Activated naive CD8-positive, alpha-beta T cell (primary cell): ENCODE data around the gene NAV2.
"Not testable (repeated sequence)": the region's sequence is repeated elsewhere in the genome, so short reads cannot be mapped to it uniquely, and the experiment has no call there.

Experiments
- H3K27ac Mint-ChIP-seq: one replicate; pipeline ENCODE4 v1.8.0; 2021; ENCODE audit warnings: mixed read lengths
- H3K27me3 Mint-ChIP-seq: one replicate; pipeline ENCODE4 v1.8.0; 2021; ENCODE audit warnings: mixed read lengths
- H3K36me3 Mint-ChIP-seq: one replicate; pipeline ENCODE4 v1.8.0; 2021; ENCODE audit warnings: mixed read lengths
- H3K4me1 Mint-ChIP-seq: one replicate; pipeline ENCODE4 v1.8.0; 2021; ENCODE audit warnings: low read depth, mixed read lengths
- H3K4me3 Mint-ChIP-seq: one replicate; pipeline ENCODE4 v1.8.0; 2021; ENCODE audit warnings: mild to moderate bottlenecking, mixed read lengths
- H3K9me3 Mint-ChIP-seq: one replicate; pipeline ENCODE4 v1.8.0; 2021; ENCODE audit warnings: low read depth, mixed read lengths

Gene NAV2

DNA sequence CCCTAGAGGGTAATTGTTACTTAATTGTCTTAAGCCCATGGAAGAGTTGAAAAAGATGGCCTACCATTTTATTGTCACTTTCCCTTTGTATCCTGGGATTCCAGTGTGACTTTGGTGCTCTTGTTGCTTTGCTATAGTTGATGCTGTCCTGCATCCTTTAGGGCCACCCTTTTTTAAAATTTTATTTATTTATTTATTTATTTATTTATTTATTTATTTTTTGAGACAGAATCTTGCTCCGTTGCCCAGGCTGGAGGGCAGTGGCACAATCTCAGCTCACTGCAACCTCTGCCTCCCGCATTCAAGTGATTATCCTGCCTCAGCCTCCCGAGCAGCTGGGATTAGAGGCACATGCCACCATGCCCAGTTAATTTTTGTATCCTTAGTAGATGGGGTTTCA, 247.8 kb downstream of the NAV2 start:
- not testable (repeated sequence) for H3K9me3 Mint-ChIP-seq, H3K4me3 Mint-ChIP-seq, H3K27ac Mint-ChIP-seq, H3K36me3 Mint-ChIP-seq, H3K27me3 Mint-ChIP-seq, H3K4me1 Mint-ChIP-seq

DNA sequence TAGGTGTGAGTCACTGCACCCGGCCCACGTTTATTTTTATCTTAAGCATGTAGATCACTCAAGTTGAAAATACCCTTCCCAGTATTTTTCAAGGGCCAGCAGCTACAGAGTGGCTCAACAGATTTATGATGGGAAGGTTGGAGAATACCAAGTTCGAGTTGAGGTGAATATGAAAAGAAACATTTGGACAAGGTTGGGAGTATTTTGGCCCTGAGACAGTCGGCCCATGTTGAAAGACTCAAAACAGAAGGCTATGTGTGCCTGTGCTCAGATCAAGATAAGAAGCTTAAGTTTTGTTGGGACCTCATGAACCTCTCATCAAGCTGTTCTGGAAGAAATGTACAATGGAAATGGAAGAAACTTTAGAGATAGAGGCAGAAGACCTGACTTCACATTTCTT, 248.6 kb downstream of the NAV2 start:
- Mint-ChIP-seq H3K9me3 (no peaks in the 10 kb centered on the region), H3K4me1 (peaks cover 8% of the 10 kb centered on the region), H3K27ac (no peak overlapping the region), H3K36me3 (no peaks in the 10 kb centered on the region), H3K4me3 (no peak overlapping the region), H3K27me3 (peaks cover 7% of the 10 kb centered on the region)

DNA sequence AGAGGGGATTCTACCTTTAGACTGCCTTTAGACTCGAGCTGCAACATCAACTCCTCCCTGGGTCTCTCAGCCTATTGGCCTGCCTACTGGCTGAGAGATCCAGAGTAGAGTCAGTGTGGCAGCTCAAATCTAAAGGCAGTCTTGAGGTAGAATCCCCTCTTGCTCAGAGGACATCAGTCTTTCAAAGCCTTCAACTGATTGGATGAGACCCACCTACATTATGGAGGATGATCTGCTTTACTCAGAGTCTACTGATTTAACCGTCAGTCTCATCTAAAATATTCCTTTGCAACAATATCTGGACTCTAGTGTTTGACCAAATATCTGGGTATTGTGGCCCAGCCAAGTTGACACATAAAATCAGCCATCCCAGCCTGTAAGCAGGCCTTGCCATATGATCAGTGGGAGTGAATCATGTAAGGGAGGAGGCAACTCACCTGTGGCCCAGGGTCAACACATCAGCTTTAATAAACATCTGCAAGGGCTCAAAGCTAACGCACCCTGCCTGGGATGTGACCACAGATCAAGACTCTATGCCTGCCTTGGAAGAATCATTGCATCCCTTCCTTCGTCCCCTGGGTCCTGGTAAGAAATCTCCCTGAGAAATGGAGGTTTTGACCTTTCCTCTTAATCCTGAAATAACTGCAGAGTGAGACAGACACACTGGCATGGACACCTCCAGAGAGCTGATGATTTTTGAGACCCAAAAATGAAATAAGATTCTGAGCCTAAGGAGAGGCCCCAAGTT, 249.6 kb downstream of the NAV2 start:
- Mint-ChIP-seq H3K36me3 (no peaks in the 10 kb centered on the region), H3K27me3 (peaks cover 7% of the 10 kb centered on the region), H3K4me1 (peaks cover 8% of the 10 kb centered on the region), H3K9me3 (no peaks in the 10 kb centered on the region), H3K4me3 (no peak overlapping the region), H3K27ac (no peak overlapping the region)

DNA sequence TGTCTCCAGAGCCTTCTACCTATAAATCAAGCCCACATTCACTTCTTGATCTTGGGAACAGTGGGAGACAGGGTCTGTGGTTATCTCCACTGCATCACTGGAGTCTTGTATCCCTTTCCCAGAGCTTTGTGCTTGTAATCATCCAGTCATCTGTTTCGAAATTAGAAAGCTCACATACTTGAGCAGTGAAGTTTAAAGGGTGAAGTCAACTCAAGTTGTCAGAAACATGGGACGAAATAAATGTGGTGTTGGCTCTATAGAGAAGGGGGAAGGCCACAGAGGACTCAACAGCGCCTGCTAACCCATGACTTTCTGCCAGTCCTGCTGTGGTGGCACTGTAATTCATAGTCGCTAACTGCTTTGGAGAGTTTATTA, 250.2 kb downstream of the NAV2 start:
- Mint-ChIP-seq H3K36me3 (no peaks in the 10 kb centered on the region), H3K4me3 (no peak overlapping the region)

DNA sequence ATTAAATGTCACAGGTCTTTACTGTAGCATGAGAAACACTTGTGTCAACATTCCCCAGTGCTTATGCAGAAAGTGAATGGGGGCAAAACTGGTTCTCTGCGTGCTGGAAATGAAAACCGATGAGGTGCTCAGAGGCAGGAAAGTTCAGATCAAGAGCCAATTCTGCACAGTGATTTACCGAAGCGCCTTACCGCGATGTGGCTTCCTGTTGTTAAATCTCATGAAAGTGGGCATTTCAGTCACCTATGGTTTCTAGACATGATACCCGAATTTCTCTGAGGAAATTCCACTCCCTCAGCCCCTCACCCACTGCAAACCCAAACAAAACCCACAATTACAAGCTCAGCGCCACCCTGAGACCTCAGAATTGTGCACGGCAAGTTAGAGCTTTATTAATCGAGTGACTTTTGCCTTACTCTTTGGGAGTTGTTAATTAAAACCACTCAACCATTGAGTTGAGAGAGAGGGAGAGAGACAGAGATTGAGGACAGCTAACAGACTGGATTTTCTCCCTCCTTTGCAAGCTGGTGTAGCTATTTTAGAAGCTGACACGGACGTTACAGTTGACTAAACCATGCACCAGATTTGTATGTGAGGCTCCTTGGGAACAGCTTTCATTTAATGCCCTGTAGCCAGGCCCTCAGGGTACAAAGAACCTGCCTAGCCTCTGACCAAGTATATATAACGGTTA, 251.2 kb downstream of the NAV2 start:
- Mint-ChIP-seq H3K27me3 (peaks cover 2% of the 10 kb centered on the region), H3K27ac (no peak overlapping the region), H3K9me3 (no peaks in the 10 kb centered on the region), H3K36me3 (no peaks in the 10 kb centered on the region), H3K4me3 (no peak overlapping the region), H3K4me1 (peaks cover 8% of the 10 kb centered on the region)

More for the DNA sequence above, 250.2 kb downstream of the NAV2 start:
- no peak overlapping the region for H3K27ac Mint-ChIP-seq
- H3K4me1 Mint-ChIP-seq, result peaks cover 8% of the 10 kb centered on the region
- no peaks in the 10 kb centered on the region for H3K9me3 Mint-ChIP-seq
- H3K27me3 Mint-ChIP-seq, result peaks cover 5% of the 10 kb centered on the region

DNA sequence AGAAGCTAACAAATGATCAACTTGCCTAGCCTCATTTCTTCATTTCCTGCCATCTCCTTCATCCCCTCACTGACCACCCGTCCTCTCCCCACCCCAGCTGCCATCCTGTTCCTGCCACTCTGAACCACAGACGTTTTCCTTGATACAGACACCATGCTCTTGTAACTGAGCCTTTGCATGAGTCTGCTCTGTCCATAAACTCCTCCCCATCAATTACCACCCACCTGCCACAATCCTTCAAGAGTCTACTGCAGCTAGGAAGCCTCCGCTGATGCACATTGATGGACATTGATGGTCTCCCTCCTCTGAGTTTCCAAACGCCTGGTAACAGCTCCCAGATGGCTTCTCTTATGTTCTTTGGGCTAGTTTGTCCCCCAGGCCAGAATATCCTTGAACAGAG, 253.8 kb downstream of the NAV2 start:
- Mint-ChIP-seq H3K4me3 (no peak overlapping the region), H3K36me3 (no peaks in the 10 kb centered on the region), H3K27me3 (peaks cover 4% of the 10 kb centered on the region), H3K9me3 (no peaks in the 10 kb centered on the region), H3K4me1 (peaks cover 20% of the 10 kb centered on the region), H3K27ac (no peak overlapping the region)

DNA sequence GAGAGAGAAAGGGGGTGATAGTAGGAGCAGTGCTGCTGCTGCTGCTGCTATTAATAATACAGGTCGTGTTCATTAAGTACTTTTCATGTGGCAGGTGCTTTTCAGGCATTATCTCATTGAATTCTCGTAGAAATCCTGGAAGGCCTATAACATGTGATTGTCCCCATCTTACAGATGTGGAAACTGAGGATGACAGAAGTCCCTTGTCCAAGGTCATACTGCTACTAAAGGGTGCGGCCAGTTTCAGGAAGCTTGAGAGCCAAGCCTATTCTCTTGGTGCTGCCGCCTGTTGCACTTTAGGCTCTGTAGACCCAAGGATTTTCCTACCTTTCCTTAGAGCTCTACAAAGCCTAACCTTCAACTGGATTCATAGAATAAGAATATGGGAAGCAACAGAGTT, 254.3 kb downstream of the NAV2 start:
- Mint-ChIP-seq H3K4me1 (peaks cover 20% of the 10 kb centered on the region), H3K27ac (no peak overlapping the region), H3K9me3 (no peaks in the 10 kb centered on the region), H3K27me3 (peaks cover 4% of the 10 kb centered on the region), H3K36me3 (no peaks in the 10 kb centered on the region), H3K4me3 (no peak overlapping the region)

DNA sequence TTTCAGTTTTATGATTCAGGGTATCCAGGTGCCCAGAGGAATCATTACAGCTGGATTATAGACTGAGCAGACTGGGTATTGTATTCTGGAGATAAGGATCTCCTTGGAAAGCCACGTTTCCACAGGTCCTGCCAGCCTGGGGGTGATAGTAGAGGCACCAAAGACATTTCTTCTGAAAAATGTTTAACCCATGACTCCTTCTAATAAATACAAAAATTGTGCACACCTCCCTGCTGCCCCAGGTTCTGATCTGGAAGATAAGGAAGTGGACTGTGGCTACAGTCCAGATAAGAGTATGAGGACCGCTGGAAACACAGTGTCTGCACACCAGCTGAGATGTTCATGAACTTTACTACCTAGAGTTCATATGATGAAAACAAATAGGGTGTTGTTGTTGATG, 255.2 kb downstream of the NAV2 start:
- Mint-ChIP-seq H3K36me3 (no peaks in the 10 kb centered on the region), H3K4me3 (no peak overlapping the region), H3K27ac (no peak overlapping the region), H3K27me3 (peaks cover 4% of the 10 kb centered on the region), H3K4me1 (peaks cover 20% of the 10 kb centered on the region), H3K9me3 (no peaks in the 10 kb centered on the region)

DNA sequence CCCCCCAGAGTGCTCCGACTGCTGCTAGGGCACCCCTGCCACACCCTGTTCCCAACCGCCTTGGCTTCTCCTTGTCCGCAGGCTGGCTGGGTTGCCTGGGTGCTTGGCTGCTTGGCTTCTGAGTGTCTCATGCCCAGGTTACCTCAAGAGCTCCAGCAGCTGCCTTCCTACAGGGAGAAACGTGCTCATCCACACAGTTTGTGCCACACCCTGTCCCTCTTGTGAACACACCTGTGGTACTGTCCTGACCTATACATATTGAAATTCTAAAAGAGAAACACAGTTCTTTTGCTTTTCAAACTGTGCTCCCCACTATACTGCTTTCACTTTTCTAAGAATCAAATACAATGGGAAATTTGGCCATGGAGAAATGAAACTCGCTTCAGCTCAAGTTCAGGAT, 256.2 kb downstream of the NAV2 start:
- Mint-ChIP-seq H3K9me3 (no peaks in the 10 kb centered on the region), H3K4me1 (peaks cover 16% of the 10 kb centered on the region), H3K36me3 (no peaks in the 10 kb centered on the region), H3K27me3 (peaks cover 4% of the 10 kb centered on the region), H3K27ac (no peak overlapping the region), H3K4me3 (no peak overlapping the region)

DNA sequence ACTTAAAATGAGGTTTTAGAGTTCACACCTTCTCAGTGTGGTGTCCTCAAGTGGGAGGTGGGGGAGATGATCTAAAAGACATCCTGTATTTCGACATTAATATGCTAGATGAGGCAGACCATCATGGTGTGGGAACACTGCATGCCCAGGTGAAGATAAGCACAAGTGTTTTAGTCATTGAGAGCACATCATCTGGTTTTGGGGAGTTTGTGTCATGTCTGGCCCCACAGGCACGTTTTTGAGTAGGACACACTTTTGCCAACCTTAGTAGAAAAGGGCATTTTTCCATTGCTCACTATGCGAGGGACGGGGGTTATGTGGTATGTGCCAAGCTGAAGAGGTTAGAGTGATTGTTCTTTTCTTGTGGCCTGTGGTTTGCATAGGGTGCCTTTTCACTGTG, 258.3 kb downstream of the NAV2 start:
- H3K9me3 Mint-ChIP-seq, result no peaks in the 10 kb centered on the region
- no peaks in the 10 kb centered on the region for H3K36me3 Mint-ChIP-seq
- peaks cover 12% of the 10 kb centered on the region for H3K4me1 Mint-ChIP-seq
- no peak overlapping the region for H3K4me3 Mint-ChIP-seq
- H3K27me3 Mint-ChIP-seq, result peaks cover 2% of the 10 kb centered on the region
- H3K27ac Mint-ChIP-seq, result peak overlapping the region; percentile 7

DNA sequence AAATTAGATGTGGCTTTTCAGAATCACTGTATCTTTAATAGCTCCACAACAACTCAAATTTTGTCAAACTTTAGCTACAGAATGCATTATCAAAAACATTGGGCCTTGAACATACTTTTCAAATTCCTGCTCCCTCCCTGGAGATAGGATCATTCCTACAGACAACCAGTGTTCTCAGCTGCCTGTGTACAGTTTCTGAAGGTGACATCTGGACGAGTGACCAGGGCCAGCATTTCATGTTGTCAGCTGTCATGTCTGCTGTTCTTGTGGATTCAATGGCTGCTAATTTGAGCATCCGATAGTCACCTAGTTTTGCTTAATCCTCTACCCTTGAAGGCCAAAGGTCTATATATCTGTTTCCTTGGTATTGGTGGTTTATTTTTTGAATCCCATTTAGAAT, 259.5 kb downstream of the NAV2 start:
- H3K27me3 Mint-ChIP-seq, result peaks cover 2% of the 10 kb centered on the region
- no peaks in the 10 kb centered on the region for H3K9me3 Mint-ChIP-seq
- no peaks in the 10 kb centered on the region for H3K36me3 Mint-ChIP-seq
- H3K4me3 Mint-ChIP-seq, result no peak overlapping the region
- peaks cover 12% of the 10 kb centered on the region for H3K4me1 Mint-ChIP-seq
- no peak overlapping the region for H3K27ac Mint-ChIP-seq

DNA sequence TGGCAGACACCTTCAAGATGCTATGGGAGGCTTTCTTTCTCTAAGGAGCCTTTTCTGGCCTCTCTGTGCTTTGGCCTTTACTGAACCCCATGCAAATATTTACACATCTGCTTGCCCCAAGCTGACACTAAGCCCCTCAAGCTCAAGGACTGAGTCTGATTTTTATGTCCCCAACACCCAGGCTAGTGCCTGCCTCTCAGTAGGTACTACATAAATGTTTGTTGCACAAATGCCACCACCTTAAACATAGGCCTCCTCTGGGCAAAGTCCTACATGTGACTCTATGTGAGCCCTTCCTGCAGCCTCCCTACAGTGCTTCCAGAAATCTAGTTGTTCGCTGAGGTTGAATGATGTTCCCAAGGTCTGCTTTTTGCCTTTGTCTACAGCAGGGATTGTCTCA, 260.0 kb downstream of the NAV2 start:
- no peak overlapping the region for H3K27ac Mint-ChIP-seq

DNA sequence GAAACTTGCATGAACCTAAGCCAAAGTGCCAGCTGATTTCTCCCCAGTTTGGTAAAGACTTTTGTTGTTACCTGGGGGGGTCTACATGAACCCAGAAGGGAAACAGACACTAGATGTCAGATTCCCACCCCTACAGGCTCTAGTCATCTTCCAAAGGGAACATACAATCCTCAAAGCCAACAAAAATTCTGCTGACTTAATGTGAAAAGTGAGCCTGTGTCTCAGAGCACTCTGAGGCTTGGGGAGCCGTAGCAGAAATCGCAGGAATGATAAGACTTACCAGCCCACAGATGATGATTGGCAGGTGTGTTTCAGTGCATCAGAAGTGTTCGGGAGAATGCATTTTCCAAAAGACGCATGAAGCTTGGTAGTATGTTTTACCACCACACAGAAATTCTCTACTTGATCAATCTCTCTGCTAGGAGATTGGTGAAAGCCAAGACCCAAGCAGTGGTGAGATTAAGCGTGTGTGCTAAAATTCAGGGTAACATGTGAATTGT, 260.5 kb downstream of the NAV2 start:
- Mint-ChIP-seq H3K27ac (no peak overlapping the region), H3K4me1 (peaks cover 12% of the 10 kb centered on the region), H3K27me3 (peaks cover 2% of the 10 kb centered on the region), H3K36me3 (no peaks in the 10 kb centered on the region), H3K9me3 (no peaks in the 10 kb centered on the region), H3K4me3 (no peak overlapping the region)

More for the DNA sequence above, 260.0 kb downstream of the NAV2 start:
- Mint-ChIP-seq H3K36me3 (no peaks in the 10 kb centered on the region), H3K27me3 (peaks cover 2% of the 10 kb centered on the region), H3K9me3 (no peaks in the 10 kb centered on the region), H3K4me3 (no peak overlapping the region), H3K4me1 (peaks cover 12% of the 10 kb centered on the region)

DNA sequence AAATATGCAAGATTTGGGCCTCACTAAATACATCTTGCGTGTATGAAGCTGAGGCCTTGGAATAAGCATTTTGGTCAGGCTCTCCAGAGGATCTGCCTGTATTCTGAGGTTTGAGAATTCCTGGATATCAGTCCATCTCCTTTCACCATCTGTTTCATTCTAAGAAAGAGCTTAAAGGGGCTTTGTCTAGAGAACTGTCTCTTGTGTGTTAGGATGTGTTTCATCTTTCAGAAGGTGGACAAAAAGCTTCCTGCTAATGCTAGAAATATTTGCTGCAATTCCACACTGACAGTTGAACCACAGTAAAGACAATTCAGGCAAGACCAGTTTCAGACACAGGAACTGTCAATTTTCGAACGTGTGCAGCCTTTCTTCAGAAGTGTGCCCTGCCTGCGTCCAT, 262.2 kb downstream of the NAV2 start:
- Mint-ChIP-seq H3K27ac (no peak overlapping the region), H3K27me3 (peaks cover 3% of the 10 kb centered on the region), H3K9me3 (no peaks in the 10 kb centered on the region), H3K36me3 (no peaks in the 10 kb centered on the region), H3K4me1 (peaks cover 12% of the 10 kb centered on the region), H3K4me3 (no peak overlapping the region)

DNA sequence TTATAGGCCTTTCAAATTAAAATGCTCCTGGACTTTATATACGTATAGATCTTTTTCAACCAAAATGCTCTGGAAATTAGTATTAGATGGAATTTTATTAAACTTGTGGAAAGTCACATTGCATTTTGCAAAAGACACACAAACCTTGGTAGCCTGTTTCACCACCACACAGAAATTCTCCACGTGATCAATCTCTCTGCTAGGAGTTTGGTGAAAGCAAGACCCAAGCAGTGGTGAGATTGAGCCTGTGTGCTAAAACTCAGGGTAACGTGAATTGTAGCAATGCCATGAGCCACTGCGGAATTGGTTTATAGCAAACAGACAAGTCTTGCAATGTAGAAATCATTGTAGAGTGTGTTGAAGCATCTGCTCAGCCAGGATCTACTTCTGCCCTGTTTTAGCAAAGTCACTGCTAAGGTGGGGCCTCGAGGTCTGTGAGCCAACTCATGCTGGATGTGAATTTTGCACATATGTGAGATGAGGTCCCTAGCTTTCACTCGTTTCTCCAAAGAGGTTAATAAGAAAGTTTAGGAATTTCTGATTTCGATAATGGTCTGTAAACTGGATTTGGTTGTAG, 262.9 kb downstream of the NAV2 start:
- Mint-ChIP-seq H3K9me3 (no peaks in the 10 kb centered on the region), H3K27me3 (peaks cover 3% of the 10 kb centered on the region), H3K27ac (no peak overlapping the region), H3K4me3 (no peak overlapping the region), H3K4me1 (peaks cover 10% of the 10 kb centered on the region), H3K36me3 (no peaks in the 10 kb centered on the region)
